NCI-H187 (cell line): ENCODE results near the gene ALDOA.
A peak's percentile ranks its signal among the peaks of the same experiment; 100 is the strongest.
"Not testable (repeated sequence)": the region's sequence is repeated elsewhere in the genome, so short reads cannot be mapped to it uniquely, and the experiment has no call there.

Source experiments
- DNase-seq, 2 experiments: peaks; one replicate each; lab custom pipeline; 2025; lab: John Stamatoyannopoulos, UW

ALDOA gene

DNA sequence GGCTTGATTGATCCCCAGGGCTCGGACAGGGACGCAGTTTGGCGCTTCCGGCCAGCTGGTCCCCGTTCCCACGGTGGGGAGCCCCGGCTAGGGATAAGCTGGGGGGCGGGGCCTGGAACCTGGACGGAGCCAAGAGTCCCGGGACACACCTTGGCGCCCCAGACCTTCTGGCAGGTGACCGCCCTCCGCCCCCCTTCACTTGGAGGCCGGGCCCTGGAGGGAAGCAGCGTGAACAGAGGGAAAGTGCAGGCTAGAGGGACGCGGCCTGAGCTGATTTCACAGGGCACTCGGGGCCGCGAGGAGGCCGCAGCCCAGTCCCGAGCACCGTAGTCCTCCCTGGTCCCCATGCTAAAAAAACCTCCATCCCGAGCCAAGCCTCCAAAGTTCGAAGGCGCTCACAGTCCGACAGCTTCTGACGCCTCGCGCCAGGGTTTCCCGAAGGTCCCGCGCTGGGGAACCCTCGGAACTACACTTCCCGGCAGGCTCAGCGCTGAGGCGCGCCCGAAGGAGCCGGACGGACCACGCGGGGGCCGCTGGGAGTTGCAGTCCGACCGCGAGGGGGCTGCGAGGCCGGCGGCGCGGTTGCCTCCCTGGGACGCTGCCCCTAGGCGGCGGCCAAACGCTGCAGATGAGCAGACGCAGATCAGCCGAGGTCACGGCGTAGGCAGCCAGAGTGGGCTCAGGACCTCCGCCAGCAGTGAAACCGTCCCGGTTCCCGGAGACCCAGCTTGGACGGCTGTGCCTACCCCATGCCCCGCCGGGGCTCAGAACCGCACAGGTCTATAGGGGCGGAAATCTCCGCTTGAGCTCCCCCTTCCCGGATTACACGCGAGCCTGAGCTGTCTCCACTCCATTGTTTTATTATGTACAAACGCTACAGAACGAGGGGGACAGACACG lies 26.2 kb downstream of the ALDOA start, which contains the start of gene TBX6:
Gene TBX6 (minus strand): TSS at position 451 of the 899 bp plus-strand sequence. CDS start 731 bp downstream, outside the sequence.
- DNase-seq = peak; percentile 23 to 69

DNA sequence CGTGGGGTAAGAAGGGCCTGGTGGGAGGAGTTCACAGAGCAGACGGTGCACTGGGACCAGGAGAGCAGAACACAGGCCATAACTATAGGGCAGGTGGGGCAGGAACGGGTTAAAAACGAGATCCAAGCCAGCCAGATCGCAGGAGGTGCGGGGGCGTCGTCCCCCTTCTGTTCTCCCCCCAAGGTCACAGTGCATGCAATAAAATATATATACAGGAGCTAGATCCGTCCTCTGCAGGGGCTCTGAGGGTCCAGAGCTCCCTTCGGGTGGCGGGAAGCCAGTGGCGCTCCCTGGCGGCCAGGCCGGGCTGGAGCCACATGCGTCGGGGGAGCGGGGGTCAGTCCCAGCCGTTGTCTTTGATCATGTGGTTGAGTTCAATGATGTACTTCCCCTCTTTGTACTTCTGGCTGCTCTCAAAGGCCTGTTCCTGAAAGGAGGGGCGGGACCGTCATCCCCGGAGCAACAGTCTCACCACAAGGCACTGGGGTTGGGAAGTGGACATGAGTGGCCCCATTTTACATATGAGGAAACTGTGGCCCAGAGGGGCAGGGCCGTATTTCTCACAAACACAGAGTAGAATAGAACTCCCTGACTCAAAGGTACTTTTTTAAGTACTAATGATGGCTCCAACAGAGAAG lies 26.9 kb downstream of the ALDOA start:
- peak in 1 of 2 experiments; percentile 23 for DNase-seq

DNA sequence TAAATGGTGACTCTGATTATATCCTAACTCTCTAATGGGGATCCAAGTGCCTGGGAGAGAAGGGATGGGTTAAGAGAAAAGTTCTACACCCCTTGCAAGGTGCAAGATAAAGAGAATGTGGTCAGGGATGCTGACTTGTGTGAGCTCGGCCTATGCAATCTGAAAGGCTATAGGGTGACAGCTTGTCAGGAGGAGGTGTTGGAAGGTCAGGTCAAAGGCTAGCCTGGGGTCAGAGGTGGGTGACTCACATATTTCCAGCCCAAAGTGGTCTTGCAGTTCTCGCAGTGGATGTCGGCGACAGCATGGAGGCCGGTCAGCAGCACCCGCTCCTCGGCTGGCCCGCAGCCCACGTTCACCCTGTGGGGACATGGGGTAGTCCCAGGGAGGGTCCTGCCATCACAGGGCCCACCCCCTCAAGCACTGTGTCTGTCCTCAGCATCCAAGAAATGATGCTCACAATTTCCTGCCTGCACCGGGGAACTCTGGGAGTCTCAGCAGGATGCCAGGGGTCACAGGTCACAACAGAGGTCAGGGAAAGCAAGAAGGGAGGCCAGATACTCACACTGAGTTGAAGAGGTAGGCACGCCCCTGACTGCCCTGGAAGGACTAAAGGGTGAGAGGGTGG lies 29.1 kb downstream of the ALDOA start:
- DNase-seq = no peak

DNA sequence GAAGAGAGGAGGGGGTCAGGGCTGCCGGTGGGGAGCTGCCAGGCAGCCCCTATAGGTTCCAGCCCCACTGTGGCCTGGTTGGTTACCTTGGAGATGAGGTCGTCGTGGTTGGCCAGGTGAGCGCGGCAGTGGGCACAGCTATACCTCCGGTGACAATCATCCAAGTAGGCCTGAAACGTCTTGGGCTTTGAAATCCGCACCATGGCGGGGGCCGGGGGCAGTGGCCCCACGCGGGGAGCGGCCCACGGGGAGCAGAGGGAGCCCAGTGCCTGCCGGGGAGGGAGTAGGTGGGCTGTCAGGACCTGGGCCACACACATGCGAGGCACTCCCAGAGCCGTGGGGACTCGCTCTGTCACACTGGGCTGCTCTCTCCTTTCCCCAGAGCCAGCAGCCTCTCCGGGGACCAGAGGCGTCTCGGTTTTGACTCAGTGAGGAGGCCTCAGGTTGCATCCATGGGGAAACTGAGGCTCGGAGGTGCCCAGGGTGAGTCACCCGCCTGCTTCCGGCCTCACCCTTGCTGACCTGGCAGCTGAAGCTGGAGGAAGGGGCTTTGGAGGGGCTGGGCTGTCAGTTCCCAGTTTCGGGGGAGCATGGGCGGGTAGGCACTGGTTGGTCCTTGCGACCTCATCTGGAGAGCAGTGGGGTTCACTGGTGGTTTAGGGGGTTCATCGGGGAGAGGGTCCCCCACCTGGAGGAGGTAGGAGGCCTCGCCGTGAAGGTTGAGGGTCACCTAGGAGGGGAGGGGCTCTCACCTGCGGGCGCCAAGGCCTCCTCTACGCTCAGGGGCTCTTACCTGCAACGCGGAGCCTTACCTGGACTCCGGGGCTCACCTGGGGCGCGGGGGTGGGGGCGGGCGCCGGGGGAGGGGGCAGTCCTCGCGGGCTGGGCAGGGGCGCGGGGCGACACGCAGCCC lies 29.9 kb downstream of the ALDOA start:
- DNase-seq = no peak

DNA sequence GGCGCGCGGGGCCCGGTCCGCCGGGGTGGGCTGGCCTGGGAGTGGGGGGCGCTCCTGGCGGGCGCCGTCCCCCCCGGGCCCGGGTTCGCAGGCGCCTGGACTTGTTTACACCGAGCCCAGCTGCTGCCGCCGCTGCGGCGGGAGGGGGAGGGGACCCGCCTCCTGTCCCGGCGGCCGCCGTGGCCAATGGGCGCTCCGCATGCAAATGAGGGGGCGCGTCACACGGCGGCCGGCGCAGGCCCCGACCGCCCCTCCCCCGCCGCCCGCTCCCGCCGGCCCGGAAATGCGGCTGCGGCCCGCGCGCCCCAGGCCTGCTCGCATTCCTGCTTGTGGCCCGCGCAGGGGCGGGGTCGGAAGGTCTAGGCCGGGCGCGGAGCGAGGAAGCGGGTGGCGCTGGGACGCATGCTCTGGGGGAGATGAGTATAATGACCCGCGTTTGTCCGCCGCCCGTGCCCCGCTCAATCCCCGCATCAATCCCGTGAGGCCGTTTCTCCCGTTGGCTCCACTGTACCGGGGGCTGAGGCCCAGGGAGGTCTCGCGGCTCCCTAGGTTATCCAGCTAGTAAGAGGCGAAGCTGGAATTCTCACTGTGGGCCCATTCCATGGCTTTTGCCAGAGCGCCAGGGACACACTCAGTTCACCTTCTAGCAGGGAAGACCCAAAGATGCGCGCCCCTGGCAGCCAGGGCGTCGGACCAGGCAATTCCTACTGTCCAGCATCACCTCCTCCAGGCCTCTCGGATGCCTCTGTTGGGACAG lies 30.7 kb downstream of the ALDOA start, which contains the start of gene YPEL3:
Gene YPEL3 (minus strand): TSS at position 109 of the 757 bp plus-strand sequence. CDS start 731 bp downstream, outside the sequence.
- peak; percentile 21 to 39 for DNase-seq

DNA sequence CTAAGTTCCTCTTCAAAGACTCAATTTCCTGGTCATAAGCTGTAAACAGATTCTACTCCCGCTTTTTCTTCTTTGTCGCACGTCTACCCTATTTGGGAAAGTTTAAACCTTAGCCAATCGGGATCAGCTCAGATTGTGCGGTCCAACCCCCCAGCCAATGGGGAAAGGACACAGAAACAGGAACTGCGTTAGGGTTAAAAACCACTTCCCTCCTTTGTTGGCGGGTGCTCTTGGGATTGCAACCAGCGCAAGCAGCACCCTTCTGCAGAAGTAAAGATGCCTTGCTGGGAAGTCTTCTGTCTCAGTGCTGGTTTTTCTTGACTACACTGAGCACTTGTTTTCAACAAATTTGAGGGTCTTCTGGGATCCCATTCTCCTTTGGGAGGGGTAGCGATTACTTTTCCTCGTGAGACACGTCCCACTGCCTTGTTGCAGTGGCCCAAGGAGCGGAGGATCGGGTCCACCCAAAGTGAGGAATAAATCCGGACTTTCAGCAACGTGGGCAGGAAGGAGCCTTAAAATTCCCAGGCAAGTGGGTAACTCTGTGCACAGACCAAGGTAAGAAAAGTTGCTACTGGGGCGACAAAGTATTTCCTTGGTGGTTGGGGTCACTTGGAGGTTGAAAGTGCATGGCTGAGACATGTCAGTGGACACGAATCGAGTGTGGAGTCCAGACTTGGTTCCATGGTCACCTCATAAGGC lies 31.5 kb downstream of the ALDOA start:
- DNase-seq = no peak

DNA sequence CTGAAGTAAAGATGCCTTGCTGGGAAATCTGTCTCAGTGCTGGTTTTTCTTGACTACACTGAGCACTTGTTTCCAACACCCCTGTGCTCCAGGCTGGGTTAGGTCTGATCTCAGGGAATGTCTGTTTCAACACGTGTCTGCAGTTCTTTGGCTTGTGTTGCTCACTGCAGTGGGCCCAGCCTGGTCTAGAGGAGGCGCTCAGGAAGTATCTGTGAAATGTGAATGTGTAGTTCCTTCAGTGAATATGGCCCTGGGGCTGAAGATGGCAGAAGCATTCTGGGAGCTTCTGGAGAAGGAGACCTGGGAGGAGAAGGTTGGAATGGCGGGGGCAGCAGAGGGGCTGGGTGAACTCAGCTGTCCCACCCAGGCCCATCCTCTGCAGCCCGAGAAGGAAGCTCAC lies 38.5 kb downstream of the ALDOA start:
- no peak for DNase-seq

DNA sequence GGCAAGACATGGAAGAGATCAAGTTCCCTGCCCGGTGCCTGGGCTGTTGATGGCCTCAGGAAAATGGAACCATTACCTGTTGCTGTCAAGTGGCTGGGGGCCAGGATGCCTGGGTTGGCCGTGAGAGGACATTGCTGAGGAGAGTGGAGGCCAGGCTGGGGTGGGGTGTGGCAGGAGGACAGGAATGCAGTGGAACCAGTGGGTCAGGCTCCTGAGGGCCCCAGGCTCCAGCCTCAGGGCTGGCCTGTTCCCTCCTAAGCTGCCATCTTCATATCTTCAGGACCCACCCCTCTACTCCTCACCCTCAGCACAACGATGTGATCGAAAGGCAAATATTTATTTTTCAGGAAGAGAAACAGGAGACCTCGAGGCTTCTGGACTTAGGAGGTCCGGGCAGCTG lies 38.9 kb downstream of the ALDOA start:
- DNase-seq = no peak

DNA sequence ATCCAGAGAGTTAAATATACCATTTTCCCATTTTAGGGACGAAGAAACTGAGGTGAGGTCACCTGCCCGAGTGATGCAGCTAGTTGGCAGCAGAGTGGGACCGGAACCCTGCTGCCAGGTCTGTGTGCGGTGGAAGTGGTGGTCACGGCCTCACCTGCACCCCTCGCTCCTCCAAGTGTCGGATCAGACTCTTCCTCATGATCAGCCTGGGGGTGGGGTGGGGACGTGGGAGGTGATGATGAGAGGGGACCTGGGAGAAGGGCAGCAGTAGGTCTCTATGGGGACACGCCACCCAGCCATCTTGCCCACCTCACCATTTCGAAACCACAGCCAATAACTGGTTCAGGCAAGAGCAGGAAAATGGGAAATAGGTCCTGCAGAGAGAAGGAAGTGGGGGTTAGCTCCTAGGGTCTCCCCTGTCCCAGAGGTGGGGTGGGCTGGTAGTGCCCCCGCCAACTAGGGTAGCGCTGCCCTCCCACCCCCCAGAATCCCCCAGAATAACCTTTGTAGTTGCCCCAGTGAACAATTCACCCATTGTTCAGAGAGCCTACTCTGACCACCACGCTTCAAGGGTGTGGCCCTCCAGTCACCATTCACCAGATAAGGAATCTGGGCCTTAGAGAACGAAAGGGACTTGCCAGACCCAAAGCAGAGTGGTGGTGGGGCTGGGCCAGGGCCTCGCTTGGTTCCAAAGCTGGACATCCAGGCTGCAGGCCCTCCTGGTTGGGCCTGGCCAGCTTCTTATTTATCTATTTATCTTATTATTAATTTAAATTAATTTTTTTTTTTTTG lies 42.7 kb downstream of the ALDOA start:
- no peak for DNase-seq

DNA sequence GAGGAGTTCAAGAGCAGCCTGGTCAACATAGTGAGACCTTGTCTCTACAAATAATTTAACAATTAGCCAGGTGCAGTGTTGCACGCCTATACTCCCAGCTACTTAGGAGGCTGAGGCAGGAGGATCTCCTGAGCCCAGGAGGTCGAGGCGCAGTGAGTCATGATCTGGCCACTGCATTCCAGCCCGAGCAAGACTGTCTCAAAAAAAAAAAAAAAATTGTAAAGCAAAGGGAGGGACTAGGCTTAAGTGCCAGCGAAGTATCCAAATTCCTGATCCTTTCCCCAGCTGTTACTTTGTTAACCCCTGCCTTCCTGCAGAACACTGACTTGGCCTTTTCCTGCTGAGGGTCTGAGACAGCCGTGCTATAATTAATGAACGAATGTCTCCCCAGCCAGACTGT lies 45.1 kb downstream of the ALDOA start:
- DNase-seq = no peak

DNA sequence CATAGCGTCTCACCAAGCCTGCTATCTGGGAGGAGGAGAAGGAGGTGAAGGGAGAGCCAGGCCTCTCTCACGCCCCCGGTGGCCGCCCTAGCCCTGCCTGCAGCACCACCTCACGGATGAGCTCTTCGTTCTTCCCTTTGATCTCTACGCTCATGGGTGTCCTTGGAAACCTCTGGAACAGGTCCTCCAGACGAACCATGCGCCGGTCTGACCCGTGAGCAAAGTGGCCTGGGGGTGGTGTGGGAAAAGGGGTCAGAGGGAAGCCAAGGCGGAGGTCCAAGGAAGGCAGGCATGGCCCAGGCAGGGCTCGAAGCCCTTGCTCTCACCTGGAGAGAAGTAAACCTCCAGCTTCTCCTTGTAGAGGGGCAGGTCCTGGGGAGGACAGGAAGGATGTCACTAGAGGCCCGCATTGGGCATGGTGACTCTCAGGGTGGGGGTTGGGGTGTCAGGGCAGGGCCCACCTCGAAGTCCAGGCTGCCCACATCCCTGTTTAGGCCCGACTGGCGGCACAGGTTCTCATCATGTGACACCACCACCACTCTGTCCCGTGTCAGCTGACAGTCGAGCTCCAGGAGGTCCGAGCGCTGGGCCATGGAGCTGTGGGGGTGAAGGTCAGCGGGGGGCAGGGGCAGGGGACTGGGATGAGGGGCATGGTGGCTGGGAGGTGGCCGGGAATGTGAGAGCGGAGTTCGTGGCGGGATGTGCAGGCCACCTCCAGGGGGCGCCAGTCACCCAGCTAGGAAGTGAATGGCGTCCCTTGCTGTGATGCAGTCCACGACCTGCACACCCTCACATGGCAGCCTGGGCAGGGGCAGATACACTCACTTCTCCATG lies 46.9 kb downstream of the ALDOA start:
- DNase-seq = no peak

DNA sequence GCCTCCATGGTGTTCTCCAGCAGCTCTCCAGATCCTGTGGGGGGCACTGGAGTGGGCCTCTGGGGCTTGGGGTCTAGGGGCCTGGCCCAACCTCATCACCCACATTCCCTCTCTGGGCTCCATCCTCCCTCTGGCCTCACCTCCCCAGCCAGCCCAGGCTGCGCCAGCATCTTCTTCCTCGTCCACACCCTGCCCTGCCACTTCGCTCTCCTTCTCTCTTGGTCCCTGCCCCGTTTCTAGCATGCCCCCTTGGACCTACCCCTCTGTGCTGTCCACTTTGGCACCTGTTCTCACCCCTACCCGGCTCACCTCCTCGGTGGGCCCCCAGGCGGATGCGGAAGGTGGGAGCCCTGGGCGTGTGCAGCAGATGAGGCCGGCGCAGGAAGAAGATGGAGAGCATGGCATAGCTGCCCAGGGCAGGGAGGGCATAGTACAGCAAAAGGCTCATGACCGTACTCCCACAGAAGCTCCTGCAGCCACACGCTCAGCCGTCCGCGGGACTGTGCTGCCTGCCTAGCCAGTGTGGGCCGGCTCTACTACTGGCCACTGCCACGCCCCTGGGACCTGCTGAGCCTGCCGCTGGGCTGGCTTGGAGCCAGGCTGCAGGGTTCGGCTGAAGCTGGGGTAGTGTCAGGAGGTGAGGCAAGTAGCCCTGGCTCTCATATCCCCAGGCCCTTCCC lies 47.6 kb downstream of the ALDOA start, which contains the start of gene GDPD3:
Gene GDPD3 (minus strand): TSS at position 507 of the 680 bp plus-strand sequence. CDS start 59 bp downstream, at position 448.
- DNase-seq = no peak

DNA sequence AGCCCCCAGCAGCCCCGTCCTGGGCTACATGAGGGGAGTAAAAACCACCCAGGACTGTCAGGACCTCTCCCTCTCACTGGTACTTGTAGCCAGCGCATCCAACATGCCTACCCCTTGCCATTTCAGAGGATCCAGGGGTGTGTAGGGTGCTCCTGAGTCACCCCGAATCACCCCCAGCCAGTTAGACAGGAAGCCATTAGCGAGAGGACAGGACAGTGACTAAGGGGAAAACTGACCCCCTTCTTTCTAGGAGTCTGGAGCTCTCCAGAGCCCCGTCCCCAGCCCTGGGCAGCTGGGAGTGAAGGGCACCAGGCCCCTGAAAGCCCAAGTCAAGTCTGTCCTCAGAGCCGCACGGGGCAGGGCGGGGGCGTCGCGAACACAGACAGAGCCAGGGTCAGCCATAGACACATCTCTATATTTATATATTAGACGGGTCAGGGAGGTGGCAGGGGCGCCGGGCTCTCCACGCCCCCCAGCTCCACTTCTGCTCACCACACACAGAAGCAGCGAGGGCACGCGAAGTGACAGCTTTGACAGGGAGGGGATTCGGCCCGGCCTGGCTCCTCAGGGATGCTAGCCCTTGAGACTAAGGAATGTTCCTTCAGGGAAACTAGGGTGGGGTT lies 48.3 kb downstream of the ALDOA start:
- no peak for DNase-seq

DNA sequence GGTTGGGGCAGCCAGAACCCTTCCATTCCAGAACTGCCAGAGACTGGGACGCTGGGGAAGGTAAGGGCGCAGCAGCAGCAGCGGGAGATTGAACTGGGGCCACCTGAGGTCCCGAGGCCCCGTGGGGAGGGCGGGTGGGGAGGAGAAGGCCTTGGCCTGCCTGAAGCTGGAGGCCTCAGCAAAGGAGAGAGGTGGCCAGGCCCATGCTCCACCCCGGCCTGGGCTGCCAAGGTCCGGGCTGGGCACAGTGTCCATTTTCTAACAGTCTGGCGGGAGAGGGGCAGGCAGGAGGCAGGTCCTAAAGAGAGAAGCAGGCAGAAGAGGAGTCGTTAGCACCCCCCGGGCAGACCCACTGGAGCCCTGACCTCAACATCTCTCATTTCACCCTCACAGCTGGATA lies 48.9 kb downstream of the ALDOA start:
- no peak for DNase-seq

DNA sequence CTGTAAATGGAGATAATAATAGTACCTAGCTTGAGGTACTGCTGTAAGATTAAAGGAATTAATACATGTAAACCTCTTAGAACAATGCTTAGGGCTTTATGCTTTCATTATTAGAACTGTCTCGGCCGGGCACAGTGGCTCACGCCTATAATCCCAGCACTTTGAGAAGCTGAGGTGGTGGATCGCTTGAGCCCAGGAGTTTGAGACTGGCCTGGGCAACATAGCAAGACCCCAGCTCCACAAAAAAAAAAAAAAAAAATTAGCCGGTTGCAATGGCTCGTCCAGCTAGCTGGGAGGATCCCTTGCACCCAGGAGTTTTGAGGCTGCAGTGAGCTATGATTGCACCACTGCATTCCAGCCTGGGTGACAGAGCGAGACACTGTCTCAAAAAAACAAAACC lies 49.3 kb downstream of the ALDOA start:
- DNase-seq = not testable (repeated sequence)

DNA sequence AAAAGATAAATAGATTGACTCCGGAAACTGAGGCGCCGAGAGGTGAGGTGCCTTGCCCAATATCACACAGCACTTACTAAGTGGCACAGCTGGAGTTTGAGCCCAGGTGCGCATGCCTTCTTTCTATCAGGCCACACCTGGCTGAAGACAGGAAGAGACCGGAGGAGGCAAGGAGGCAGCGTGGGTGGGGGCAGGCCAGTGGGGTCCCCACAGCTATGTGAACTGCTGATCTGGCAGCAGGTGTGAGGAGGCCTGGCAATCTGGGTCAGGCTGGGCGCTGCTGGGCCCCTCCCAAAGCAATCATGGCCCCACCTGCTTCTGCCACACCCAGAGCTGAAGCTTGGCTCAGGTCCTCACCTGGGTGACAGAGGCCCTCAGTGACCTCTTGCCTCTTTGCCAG lies 49.7 kb downstream of the ALDOA start:
- no peak for DNase-seq
